IPS-18c (cell line): Measurements from ENCODE around the gene PANK2.
"Not testable (repeated sequence)": the region's sequence is repeated elsewhere in the genome, so short reads cannot be mapped to it uniquely, and the experiment has no call there.

Experiments used
- H3K4me3 ChIP-seq: 2 replicates; pipeline ENCODE4 v1.7.0; 2013; ENCODE audit warnings: low read depth, mild to moderate bottlenecking, low read length, moderate library complexity; ENCODE audit not compliant: insufficient read depth
- H3K9me3 ChIP-seq: one replicate; pipeline ENCODE4 v1.6.1; 2013; ENCODE audit warnings: mild to moderate bottlenecking, low read length, moderate library complexity; ENCODE audit not compliant: control insufficient read depth, insufficient read depth

The PANK2 gene

GRCh38 chr20:3890999-3891929 is 2.1 kb downstream of the PANK2 start:
- H3K4me3 ChIP-seq: peak overlapping the region; percentile 92

DNA sequence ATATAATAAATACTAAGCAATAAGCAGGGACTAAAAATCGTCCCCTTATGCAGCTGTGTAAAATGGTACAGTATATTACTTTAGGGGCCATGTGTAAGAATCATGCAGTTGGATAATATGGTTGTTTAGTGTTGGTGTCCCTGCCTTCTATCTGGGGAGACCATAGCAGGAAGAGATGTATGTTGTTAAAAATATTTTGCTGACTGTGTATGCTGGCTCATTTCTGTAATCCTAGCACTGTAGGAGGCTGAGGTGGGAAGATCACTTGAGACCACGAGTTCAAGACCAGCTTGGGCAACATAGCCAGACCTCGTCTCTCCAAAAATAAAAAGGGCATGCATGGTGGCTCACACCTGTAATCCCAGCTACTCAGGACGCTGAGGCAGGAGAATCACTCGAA is 5.6 kb downstream of the PANK2 start:
- Histone ChIP-seq H3K4me3 (no peak overlapping the region), H3K9me3 (peaks cover 3% of the 10 kb centered on the region)

More at GRCh38 chr20:3890999-3891929, 2.1 kb downstream of the PANK2 start:
- H3K9me3 ChIP-seq: peaks cover 5% of the 10 kb centered on the region

- H3K9me3 ChIP-seq: no peaks in the 10 kb centered on the region
Observed at GRCh38 chr20:3896302-3896701, 7.1 kb downstream of the PANK2 start.

DNA sequence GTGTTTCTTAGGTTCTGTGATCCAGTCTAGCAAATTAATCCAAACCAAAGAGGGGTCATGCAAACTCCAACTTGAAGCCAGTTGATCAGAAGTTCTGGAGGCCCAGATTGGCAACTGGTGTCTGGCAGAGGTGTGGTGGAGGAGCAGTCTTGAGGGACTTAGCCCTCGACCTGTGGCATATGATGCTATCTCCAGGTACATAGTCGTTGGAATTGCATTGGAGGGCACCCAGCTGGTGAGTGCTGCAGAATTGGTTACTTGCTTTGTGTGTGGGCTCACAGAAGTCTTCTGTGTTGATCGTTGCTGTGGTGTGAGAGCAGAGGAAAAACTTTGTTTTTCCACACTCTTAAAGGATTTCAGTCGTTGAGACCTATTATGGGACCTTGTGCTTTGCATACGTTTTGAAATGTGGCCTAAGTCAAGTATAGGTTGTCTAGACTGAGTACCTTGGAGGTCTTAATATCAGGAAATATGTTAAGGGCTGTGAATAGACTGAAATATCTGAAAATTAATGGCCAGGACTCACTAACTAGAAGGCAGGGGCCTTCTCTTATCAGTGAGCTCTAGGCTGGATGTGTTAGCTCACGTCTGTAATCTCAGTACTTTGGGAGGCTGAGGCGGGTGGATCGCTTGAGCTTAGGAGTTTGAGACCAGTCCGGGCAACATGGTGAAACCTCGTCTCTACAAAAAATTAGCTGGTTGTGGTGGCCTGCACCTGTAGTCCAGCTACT is 7.8 kb downstream of the PANK2 start:
- no peaks in the 10 kb centered on the region for H3K9me3 ChIP-seq
- H3K4me3 ChIP-seq: no peak overlapping the region

More at GRCh38 chr20:3896302-3896701, 7.1 kb downstream of the PANK2 start:
- no peak overlapping the region for H3K4me3 ChIP-seq

- H3K9me3 ChIP-seq, H3K4me3 ChIP-seq: not testable (repeated sequence)
Observed at GRCh38 chr20:3898181-3898580, 9.0 kb downstream of the PANK2 start.

GRCh38 chr20:3898639-3899038 is 9.5 kb downstream of the PANK2 start:
- Histone ChIP-seq H3K9me3 (no peaks in the 10 kb centered on the region), H3K4me3 (no peak overlapping the region)

DNA sequence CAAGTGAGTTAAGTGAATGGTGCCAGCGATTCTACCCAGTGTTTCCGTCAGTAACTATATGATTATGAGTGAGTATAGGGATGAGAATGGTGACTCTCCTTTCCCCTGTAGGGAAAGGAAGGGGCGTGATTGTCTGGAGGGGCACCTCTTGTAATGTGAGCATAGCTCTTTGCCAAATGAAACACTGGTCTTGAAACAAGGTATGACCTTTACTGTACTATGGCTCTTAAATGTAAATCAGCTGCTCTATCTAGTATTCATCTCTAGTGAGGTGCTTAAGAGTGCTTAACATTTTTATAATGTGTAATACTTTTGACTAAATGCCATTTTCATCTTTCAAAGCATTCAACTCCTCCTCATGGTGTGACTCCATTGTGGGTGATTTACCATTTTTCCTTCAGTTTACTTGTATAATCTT is 11.0 kb downstream of the PANK2 start:
- no peaks in the 10 kb centered on the region for H3K9me3 ChIP-seq
- H3K4me3 ChIP-seq: no peak overlapping the region

GRCh38 chr20:3901028-3901705 is 12.0 kb downstream of the PANK2 start:
- Histone ChIP-seq H3K9me3 (no peaks in the 10 kb centered on the region), H3K4me3 (no peak overlapping the region)

DNA sequence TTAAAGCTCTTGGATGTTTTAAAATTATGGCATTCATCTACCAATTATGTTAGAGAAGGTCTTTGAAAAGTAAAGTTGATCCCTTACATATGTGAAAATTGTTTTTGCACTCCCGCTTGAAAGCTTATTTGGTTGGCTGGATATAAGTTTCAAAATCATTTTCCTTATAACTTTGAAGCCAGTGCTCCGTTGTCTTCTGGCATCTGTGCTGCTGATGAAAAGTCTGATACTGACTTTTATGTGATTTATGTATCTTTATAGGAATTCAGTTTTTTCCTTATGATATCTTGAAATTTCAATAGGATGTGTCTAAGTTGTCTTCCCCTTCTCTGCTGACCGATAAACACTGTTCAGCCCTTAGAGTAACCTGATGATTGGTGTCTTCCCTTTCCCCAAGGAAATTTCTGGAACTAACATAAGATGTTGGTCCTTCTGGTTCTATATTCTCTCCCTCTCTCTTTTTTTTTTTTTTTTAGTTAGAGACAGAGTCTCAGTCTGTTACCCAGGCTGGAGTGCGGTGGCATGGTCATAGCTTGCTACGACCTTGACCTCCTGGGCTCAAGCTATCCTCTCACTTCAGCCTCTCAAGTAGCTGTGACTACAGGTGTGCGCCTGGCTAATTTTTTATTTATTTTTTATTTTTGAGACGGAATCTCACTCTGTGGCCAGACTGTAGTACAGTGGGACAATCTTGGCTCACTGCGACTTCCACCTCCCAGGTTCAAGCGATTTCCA is 12.7 kb downstream of the PANK2 start:
- no peak overlapping the region for H3K4me3 ChIP-seq
- H3K9me3 ChIP-seq: no peaks in the 10 kb centered on the region

DNA sequence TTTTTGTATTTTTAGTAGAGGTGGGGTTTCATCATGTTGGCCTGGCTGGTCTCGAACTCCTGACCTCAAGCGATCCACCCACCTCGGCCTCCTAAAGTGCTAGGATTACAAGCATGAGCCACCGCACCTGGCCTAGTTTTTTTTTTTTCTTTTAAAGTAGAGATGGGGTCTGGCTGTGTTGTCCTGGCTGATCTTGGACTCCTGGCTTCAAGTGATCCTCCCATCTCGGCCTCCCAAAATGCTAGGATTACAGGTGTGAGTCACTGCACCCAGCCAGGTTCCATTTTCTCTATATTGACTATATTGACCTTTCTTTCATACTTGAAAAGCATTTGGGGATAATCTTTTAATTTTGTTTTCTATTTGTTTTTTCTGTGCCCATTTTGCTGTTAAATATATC is 13.3 kb downstream of the PANK2 start:
- H3K4me3 ChIP-seq: no peak overlapping the region
- H3K9me3 ChIP-seq: no peaks in the 10 kb centered on the region

GRCh38 chr20:3904224-3904623 is 15.0 kb downstream of the PANK2 start:
- Histone ChIP-seq H3K4me3 (no peak overlapping the region), H3K9me3 (no peaks in the 10 kb centered on the region)

- H3K4me3 ChIP-seq: no peak overlapping the region
- no peaks in the 10 kb centered on the region for H3K9me3 ChIP-seq
Observed at GRCh38 chr20:3904857-3905256, 15.7 kb downstream of the PANK2 start.

GRCh38 chr20:3906744-3907721 is 17.8 kb downstream of the PANK2 start:
- not testable (repeated sequence) for H3K4me3 ChIP-seq, H3K9me3 ChIP-seq

- Histone ChIP-seq H3K4me3 (no peak overlapping the region), H3K9me3 (no peaks in the 10 kb centered on the region)
Observed at GRCh38 chr20:3908667-3909066, 19.5 kb downstream of the PANK2 start.

DNA sequence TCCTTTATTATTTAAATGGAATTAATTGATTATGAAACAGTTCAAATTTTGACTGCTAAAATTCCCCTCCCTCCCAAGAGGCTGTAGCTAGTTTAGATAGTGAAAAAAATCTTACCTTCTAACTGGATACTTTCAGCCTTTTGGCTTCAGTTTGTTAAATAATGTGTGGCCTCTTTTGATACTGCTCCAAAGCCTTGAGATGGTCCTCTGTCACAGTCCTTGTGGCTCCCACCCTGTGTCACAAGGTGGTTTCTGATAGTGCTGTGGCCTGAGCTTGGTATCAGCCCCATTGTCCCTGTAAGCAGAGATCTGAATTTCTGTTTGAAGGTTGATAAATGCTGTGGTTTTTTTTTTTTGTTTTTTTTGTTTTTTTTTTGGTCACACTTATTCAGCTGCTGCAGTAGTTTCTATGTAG is 20.8 kb downstream of the PANK2 start:
- Histone ChIP-seq H3K9me3 (no peaks in the 10 kb centered on the region), H3K4me3 (no peak overlapping the region)

- Histone ChIP-seq H3K4me3 (no peak overlapping the region), H3K9me3 (no peaks in the 10 kb centered on the region)
Observed at GRCh38 chr20:3910853-3911252, 21.7 kb downstream of the PANK2 start.
